Erythroblast (primary cell): Measurements from ENCODE around the gene APP.

Experiments used
- DNase-seq, 2 experiments: peaks; one replicate each; lab custom pipeline; 2025; lab: John Stamatoyannopoulos, UW
- GATA1 ChIP-seq: IDR thresholded peaks from 2 replicates; pipeline ENCODE4 v1.6.1; 2011; ENCODE audit warnings: low read depth, mild to moderate bottlenecking, control low read depth, low read length, moderate library complexity
- POLR2A ChIP-seq: IDR thresholded peaks from 2 replicates; pipeline ENCODE4 v1.6.1; 2011; ENCODE audit warnings: mild to moderate bottlenecking, low read length

The APP gene

DNA sequence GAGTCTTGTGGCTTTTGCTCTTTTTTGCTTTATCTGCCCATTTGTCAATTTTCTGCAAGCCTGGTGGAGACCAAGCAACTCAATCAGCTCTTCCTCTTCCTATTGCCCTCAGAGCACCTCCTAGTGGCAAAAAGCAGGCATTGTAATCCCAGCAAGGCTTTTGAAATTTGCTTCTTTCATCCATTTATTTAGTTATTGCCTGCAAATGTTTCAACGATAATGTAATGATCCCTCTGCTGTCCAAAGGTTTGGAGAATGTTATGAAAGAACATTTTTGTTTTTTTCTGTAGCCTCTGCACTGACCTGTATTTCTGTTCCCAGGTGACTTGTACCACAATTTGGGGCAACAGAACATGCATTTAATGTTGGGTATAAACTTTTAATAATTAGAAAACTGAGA is 308.0 kb downstream of the APP start:
- no peak for TF ChIP-seq GATA1
- TF ChIP-seq POLR2A, result no peak
- peak; percentile 48 to 54 for DNase-seq

DNA sequence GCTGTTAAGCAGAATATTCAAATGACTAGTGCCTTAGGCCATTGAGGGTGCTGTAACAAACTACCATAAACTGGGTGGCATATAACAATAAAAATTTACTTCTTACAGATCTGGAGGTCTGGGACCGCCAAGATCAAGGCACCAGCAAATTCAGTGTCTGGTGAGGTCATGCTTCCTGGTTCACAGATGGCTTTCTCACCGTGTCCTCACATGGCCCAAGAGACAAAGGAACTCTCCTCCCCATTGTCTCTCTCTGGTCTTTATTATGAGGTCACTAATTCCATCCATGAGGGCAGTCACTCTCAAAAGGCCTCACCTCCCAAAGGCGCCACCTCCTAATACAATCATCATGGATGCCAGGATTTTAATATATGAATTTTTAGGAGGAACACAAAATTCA is 308.5 kb downstream of the APP start:
- no peak for DNase-seq
- TF ChIP-seq POLR2A, result no peak
- no peak for TF ChIP-seq GATA1

DNA sequence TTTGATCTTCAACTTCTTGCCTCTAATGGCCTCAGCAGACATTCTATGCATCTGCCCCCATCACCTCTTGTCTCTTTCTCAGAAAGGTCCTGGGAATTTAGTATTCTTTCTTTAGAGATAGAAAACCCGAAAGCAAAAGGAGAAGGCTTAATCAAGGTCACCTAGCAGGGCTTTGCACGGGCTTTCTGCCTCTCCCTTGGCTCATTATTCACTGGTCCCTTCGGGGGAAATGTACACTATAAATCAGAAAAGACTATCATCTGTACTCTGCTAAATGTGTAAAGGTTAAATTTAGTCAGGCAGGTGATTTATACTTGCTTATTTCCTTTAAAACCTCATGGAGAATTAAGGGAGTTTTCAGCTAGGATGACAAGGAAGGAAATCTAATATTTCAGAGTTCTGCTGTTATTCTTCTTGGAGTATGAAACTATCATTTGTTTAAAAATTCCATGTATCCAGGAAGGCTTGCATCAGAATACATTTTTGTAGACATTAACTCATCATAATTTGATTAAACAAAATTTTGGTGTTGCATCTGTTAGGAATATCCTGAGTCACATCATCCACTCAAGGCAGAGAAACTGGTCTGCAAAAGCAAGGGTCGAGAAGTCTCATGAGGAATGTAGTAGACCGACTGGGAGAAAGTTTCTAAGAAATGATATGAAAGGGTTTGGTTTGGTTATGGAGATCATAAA is 311.2 kb downstream of the APP start:
- no peak for DNase-seq
- no peak for TF ChIP-seq GATA1
- TF ChIP-seq POLR2A, result no peak

DNA sequence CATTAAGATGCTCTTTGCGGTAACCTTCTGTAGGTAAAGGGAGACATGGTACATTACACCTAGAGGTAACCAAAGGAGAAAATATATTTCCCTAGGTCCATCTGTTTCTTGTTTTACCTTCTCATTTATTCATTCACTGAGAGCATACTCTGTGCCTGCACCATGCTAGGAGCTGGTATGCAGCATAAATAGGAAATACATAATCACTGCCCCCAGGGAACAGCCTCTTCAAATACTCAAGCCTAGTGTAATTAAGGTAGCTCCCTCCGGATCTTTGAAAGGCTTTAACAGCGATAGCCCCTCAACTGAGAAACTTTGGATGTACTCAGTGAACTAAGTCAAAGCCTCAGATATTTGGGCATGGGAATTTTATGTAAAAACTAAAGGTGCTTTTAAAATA is 312.2 kb downstream of the APP start:
- DNase-seq, result no peak
- no peak for TF ChIP-seq GATA1
- TF ChIP-seq POLR2A, result no peak

DNA sequence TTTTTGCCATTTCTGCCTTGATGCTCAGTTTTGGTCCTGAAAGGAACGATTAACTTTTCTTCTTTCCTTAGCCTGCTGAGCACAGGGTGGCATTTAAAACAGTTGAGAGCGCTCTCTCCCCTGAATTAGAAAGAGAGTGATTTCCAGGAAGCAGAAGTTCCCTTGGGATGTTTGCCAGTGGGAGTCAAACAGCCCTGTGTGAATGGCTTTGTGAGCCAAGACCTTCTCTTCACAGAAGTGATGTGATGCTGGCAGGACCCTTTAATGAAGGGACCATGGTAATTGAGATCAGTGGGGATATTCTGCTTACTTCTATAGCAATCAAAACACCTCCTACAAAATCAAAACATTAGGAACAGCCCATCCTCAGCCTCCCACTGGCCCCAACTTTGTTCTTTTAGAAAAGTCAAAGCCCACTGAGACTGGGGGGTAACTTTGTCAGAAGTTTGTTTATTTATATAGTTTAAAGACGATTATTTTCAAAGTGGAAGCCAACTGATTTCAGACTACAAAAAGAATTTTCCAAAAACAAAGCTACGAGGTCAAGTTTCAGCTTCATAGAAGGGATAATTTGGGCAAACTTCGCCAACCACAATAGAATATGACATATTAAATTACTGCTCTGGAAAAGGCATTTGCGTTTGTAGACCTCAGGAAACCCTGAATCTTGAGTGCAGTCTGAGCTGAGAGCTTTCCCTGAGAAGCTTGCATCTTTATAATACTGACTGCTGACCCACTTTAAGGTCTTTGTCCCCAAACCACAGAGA is 313.1 kb downstream of the APP start:
- TF ChIP-seq POLR2A, result no peak
- TF ChIP-seq GATA1, result no peak
- DNase-seq, result no peak

DNA sequence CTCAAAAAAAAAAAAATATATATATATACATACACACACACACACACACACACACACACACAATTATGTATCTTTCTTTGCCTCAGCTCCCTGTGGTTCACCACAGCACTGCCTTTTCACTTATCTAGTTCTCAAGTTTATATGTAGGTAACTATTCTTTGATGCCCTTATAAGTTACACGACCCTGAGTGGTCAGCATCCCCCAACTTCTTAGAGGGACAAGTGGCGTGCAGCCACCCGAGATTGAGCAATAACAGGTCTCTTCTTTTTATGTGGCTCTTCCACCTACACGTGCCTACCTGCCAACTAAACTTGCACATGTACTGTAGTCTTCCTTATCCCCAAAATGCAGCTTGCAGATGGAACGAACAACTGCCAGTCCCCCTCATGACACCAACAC is 315.0 kb downstream of the APP start:
- DNase-seq, result no peak
- TF ChIP-seq GATA1 (no peak), POLR2A (no peak)

DNA sequence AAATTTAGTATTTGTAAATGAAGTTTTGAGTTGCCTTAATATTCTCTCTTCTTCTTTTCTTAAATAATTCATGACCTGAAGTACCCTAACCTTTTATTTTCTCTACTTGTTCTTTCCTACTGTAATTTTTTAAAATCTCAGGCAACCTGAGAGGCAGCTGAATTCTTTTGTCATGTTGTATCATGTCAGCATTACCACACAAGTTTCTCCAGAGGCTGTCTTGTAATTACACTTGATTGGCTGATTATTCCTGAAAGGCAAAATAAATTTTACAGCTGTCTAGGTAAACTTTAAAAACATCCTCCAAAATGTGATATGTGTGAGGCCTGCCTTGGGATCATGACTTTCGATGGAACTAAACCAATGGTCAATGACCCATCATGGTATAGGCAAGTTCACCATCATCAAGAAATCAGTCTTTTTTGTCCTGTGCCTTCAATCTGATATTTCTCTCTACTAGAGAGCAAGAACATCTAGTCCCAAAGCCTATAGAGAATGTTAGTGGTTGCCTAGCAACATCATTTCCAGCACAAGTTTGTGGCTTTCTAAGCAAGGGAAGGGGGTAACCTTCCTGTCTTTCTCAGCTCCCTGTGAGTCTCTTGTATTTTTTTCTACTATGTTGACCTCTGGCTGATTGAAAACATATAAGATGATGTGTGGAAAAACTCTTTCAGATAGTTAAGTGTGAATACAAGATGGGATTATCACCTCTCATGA is 320.3 kb downstream of the APP start:
- no peak for DNase-seq
- TF ChIP-seq GATA1, result no peak
- TF ChIP-seq POLR2A, result no peak

DNA sequence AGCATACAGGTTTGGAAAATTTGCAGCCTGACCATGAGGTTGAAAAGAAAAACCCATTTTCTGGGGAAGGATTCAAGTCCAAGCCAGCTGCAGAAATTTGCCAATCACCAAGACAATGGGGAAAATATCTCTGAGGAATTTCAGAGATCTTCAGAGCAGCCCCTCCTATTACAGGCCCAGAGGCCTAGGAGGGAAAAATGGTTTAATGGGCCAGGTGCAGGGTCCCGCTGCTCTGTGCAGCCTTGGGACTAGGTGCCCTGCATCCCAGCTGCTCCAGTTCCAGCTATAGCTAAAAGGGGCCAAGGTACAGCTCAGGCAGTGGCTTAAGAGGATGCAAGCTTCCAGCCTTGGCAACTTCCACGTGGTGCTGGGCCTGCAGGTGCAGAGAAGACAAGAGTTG is 322.3 kb downstream of the APP start:
- no peak for DNase-seq
- TF ChIP-seq POLR2A, result no peak
- TF ChIP-seq GATA1, result no peak

DNA sequence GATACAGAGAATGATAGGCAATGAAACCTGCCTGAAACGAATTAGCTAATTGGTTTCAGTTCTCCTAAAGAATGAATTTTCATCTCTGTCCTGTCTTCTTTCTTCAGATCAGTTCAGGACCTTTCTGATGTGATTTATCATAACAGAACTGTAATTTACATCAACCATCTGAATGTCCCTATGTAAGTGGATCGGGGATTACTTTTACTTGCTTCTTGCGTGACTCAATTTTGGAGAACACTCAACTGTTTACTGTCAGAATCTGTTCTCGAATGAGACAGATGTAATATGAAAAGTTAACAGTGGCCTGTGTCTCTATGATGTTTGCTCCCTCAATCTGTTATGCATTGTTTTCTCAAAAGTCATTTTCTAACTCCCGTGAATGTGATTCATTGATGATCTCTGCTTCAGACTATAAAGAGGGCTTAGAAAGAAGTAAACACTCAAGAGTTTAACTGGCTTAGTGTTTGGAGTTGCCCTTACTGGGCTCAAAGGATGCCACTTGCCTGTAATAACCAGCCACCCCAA is 324.8 kb downstream of the APP start:
- DNase-seq, result no peak

DNA sequence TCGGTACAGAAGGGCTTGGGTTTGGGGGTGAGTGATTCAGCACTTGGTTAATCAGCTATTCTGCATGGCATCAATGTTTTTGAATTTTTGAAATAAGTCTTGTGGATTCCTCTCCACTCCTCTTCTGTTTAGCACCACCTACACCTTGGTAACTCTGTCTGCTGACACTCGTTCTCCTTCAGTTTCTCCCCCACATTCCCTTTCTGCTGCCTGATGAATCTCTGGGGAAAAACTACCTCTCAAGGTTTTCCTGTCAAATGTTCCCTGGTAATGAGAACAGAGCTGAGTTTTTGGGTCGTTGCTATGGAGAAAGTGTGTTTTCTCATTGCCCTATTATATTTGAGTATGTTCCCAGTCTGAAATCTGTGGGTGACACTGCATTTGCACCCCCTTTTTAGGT is 327.6 kb downstream of the APP start:
- no peak for DNase-seq
- TF ChIP-seq GATA1 (no peak), POLR2A (no peak)

More for the DNA sequence above, 324.8 kb downstream of the APP start:
- no peak for TF ChIP-seq GATA1
- no peak for TF ChIP-seq POLR2A

DNA sequence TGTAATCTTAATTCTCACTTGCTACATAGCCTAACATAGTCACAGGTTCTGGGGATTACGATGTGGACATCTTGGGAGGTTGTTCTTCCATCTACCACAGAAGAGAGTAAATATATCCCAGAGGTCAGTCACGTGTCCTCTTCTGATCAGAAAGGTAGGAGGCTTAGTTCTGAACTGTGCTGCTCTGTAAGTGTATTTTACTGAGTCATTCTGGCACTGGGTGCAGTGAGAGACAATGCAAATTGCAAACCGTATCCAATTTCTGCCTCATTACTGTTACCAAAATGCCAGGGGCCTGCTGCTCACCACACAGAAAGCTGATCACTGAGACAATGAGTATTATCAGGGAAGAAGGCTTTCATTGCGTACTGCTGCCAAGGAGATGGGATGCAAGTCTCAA is 331.8 kb downstream of the APP start:
- TF ChIP-seq POLR2A (no peak), GATA1 (no peak)
- no peak for DNase-seq

DNA sequence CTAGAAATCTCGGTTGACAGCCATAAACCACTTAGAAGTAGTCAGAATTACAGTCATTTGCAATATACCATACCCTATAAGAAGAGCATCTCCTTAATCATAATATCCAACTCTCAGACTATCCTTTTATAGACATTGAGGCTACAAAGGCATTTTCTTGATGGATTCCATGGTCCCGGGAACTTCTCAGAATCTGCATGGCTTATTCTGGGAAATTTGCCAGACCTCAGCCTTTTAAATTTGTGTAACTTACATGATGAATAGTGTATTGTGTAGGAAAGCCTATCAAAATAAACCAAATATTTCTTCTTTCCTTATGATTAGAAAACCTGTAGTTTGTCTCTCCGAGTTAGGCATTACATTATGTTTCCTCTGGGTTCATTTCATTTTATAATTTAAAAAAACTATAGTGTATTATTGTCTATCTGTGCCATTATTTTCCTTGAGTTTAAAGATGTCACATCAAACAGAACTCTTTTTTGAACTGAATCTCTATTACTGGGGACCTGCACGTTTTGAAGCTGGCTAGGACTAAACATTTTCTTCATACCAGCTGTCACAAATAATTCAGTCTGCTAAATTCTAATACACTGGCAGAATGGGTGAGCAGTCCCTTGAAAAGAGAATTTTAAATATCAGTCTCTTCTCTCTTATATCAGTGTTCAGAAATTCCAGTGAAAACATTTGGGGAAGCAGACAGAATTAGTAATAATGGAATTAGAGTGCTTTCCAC is 332.9 kb downstream of the APP start:
- no peak for TF ChIP-seq GATA1
- no peak for TF ChIP-seq POLR2A
- DNase-seq, result no peak

DNA sequence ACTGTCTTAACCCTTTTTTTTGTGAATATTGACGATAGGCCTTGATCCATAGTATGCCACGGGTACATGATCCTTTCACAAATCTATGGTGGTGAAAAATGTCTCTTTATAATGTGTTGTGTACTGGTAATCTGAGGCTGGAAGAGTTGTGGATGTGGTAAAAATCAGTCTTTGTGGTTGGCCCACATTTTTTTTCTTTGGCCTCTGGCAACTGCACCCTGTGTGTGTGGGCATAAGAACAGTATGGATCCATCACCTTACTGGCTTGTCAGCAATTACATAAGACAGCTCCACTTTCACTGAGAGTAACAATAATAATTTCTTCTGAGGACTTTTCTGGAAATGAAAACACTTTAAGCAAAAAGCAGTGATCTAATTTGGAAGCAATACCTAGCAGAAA is 334.2 kb downstream of the APP start:
- TF ChIP-seq GATA1 (no peak), POLR2A (no peak)
- DNase-seq, result no peak
